GM12801 (cell line): ENCODE measurements around the gene NAALADL2.

Source experiments
- CTCF ChIP-seq: IDR thresholded peaks from one replicate; pipeline ENCODE4 v1.5.1; 2011; ENCODE audit warnings: control low read depth; ENCODE audit not compliant: insufficient read length; ENCODE audit errors: extremely low read depth

Gene NAALADL2

GRCh38 chr3:175346573-175347356, 487.6 kb downstream of the NAALADL2 start:
- TF ChIP-seq CTCF = no peak

- no peak for TF ChIP-seq CTCF
These were observed 490.0 kb downstream of the NAALADL2 start for GRCh38 chr3:175349168-175349567.

GRCh38 chr3:175355801-175356335, 496.7 kb downstream of the NAALADL2 start:
- TF ChIP-seq CTCF = no peak

GRCh38 chr3:175356899-175357324, 497.8 kb downstream of the NAALADL2 start:
- TF ChIP-seq CTCF = no peak

- no peak for TF ChIP-seq CTCF
These were observed 498.6 kb downstream of the NAALADL2 start for GRCh38 chr3:175357758-175358157.

- TF ChIP-seq CTCF = no peak
These were observed 499.8 kb downstream of the NAALADL2 start for GRCh38 chr3:175358935-175359334.

- TF ChIP-seq CTCF = no peak
These were observed 515.6 kb downstream of the NAALADL2 start for GRCh38 chr3:175374705-175375104.
